Ishikawa (cell line): ENCODE results near the gene SH3BP4.

Source experiments
- CEBPB ChIP-seq: IDR thresholded peaks from 2 replicates; pipeline ENCODE4 v1.6.1; 2012
- CREB1 ChIP-seq: IDR thresholded peaks from 2 replicates; pipeline ENCODE4 v1.6.1; 2012; ENCODE audit warnings: low read depth
- EGR1 ChIP-seq: IDR thresholded peaks from 2 replicates; pipeline ENCODE4 v1.6.1; 2012
- EP300 ChIP-seq: IDR thresholded peaks from 2 replicates; pipeline ENCODE4 v1.6.1; 2012; ENCODE audit warnings: borderline replicate concordance
- FOXM1 ChIP-seq: IDR thresholded peaks from 2 replicates; pipeline ENCODE4 v1.6.1; 2012; ENCODE audit warnings: low read depth, borderline replicate concordance
- MAX ChIP-seq: IDR thresholded peaks from 2 replicates; pipeline ENCODE4 v1.6.1; 2012
- NFIC ChIP-seq: IDR thresholded peaks from 2 replicates; pipeline ENCODE4 v1.6.1; 2012
- RAD21 ChIP-seq: IDR thresholded peaks from 2 replicates; pipeline ENCODE4 v1.6.1; 2012; ENCODE audit warnings: low read depth
- REST ChIP-seq: IDR thresholded peaks from 2 replicates; pipeline ENCODE4 v1.6.1; 2012; ENCODE audit warnings: low read depth, mild to moderate bottlenecking
- TAF1 ChIP-seq: IDR thresholded peaks from 2 replicates; pipeline ENCODE4 v1.6.1; 2012; ENCODE audit warnings: low read depth, mild to moderate bottlenecking
- TCF12 ChIP-seq: IDR thresholded peaks from 2 replicates; pipeline ENCODE4 v1.6.1; 2012; ENCODE audit warnings: low read depth
- TEAD4 ChIP-seq: IDR thresholded peaks from 2 replicates; pipeline ENCODE4 v1.6.1; 2012
- USF1 ChIP-seq: IDR thresholded peaks from 2 replicates; pipeline ENCODE4 v1.6.1; 2012
- YY1 ChIP-seq: IDR thresholded peaks from 2 replicates; pipeline ENCODE4 v1.6.1; 2012; ENCODE audit warnings: low read depth
- ZBTB7A ChIP-seq: IDR thresholded peaks from 2 replicates; pipeline ENCODE4 v1.6.1; 2012; ENCODE audit warnings: low read depth

The SH3BP4 gene

DNA sequence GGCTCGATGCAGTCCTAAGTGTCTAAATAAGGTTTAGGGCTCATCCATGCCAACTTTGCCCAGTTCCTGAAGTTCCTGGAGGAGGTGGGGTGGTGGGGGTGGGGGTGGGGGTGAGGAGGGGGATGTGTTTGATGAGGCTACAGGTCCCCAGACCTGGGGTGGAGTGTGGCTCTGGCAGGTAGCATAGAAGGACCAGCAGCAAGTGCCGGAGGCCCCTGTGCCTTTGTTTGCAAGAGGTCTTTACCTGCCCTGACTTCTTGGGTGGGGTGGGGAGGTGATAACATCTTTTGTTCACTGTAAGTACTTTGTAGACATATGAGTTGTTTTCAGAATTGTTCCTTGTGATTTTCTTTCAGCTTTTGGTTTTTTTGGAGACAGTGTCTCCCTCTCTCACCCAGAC, 10.0 kb downstream of the SH3BP4 start:
- no peak for TF ChIP-seq EGR1
- TF ChIP-seq EP300, result no peak
- no peak for TF ChIP-seq TEAD4
- TF ChIP-seq CEBPB, result no peak
- no peak for TF ChIP-seq TAF1
- TF ChIP-seq NFIC, result no peak
- no peak for TF ChIP-seq REST
- TF ChIP-seq CREB1, result no peak
- no peak for TF ChIP-seq FOXM1
- no peak for TF ChIP-seq USF1
- no peak for TF ChIP-seq ZBTB7A
- no peak for TF ChIP-seq MAX
- no peak for TF ChIP-seq TCF12
- no peak for TF ChIP-seq YY1
- no peak for TF ChIP-seq RAD21

GRCh38 chr2:234963773-234964615, 12.2 kb downstream of the SH3BP4 start:
- no peak for TF ChIP-seq USF1
- peak; percentile 94 for TF ChIP-seq TCF12
- no peak for TF ChIP-seq YY1
- TF ChIP-seq FOXM1, result peak; percentile 77
- TF ChIP-seq ZBTB7A, result peak; percentile 68
- TF ChIP-seq NFIC, result peak; percentile 93
- no peak for TF ChIP-seq EGR1
- TF ChIP-seq RAD21, result no peak
- TF ChIP-seq REST, result no peak
- TF ChIP-seq TAF1, result no peak
- peak; percentile 78 for TF ChIP-seq MAX
- no peak for TF ChIP-seq CREB1
- TF ChIP-seq CEBPB, result peak; percentile 96
- peak; percentile 60 for TF ChIP-seq TEAD4
- peak; percentile 93 for TF ChIP-seq EP300

DNA sequence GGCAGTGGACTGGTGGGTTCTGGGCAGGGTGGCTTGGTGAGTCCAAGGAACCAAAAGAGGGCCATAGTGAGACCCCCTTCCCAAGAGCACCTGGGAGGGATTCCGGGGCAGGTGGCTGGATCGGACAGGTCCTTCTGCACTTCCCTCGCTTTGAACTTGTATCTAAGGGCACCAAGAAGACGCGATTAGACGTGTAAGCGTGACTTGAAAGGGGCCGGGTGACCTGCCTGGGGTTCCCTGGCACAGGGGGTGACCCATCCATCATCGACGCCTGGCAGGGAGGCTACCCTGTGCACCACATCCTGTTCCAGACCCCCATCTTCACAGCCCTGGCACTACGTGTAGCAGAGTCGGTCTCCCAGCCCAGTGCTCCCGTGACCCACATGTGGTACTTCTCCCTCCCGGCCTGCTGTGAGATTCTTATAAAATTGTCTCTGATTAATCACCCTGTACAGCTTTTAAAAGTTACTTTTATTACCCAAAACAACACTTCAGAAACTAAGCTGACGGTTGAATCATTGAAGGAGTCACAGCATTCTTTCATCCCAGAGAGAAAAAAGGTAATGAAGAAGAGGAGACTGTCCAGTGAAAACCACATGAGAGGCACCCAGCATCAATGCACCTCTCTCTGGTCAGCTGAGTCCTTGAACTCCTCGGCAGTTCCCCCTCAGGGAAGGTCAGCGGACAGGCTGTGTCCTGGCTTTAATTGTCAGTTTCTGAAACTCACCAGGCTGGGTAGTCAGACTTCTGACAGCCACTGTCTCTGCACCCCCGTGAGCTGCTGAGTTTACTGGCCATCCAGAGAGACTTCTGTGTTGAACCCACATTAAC, 13.0 kb downstream of the SH3BP4 start:
- no peak for TF ChIP-seq EGR1
- no peak for TF ChIP-seq CEBPB
- no peak for TF ChIP-seq TEAD4
- no peak for TF ChIP-seq REST
- no peak for TF ChIP-seq USF1
- TF ChIP-seq NFIC, result no peak
- no peak for TF ChIP-seq CREB1
- TF ChIP-seq TAF1, result no peak
- TF ChIP-seq TCF12, result no peak
- TF ChIP-seq EP300, result no peak
- TF ChIP-seq MAX, result no peak
- TF ChIP-seq ZBTB7A, result no peak
- no peak for TF ChIP-seq YY1
